ENCODE measurements around the gene ATG9B. TPM values are rescaled to one million over a fixed set of nuclear protein-coding genes. Genes with fewer than 3 reads are reported as not detected.
A peak's percentile ranks its signal among the peaks of the same experiment; 100 is the strongest.

The ATG9B gene
- total RNA-seq, 4 donors from 2014 or later = 0.15 to 0.31 TPM; not detected in 2

- Histone ChIP-seq H3K4me3 (no peak overlapping the region), H3K36me3 (no peaks in the 10 kb centered on the region), H3K4me1 (peaks cover 0 to 40% (median 30%) of the 10 kb centered on the region in 3 donors), H3K9me3 (no peaks in the 10 kb centered on the region), H3K27me3 (peaks cover 100% of the 10 kb centered on the region), H3K27ac (no peak overlapping the region)
- no peak for ATAC-seq
- TF ChIP-seq EP300 (IDR thresholded peaks at IDR 0.05) (no peak), POLR2AphosphoS5 (IDR thresholded peaks at IDR 0.05) (no peak), POLR2A (IDR thresholded peaks at IDR 0.05) (no peak)
- TF ChIP-seq, protein P1, sequence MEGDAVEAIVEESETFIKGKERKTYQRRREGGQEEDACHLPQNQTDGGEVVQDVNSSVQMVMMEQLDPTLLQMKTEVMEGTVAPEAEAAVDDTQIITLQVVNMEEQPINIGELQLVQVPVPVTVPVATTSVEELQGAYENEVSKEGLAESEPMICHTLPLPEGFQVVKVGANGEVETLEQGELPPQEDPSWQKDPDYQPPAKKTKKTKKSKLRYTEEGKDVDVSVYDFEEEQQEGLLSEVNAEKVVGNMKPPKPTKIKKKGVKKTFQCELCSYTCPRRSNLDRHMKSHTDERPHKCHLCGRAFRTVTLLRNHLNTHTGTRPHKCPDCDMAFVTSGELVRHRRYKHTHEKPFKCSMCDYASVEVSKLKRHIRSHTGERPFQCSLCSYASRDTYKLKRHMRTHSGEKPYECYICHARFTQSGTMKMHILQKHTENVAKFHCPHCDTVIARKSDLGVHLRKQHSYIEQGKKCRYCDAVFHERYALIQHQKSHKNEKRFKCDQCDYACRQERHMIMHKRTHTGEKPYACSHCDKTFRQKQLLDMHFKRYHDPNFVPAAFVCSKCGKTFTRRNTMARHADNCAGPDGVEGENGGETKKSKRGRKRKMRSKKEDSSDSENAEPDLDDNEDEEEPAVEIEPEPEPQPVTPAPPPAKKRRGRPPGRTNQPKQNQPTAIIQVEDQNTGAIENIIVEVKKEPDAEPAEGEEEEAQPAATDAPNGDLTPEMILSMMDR (IDR thresholded peaks at IDR 0.05) = no peak
- 85% methylated on average over 4 of the region's 8 CpGs; no CpG with 5 or more reads in 1 of the 2 donors for WGBS, 2 donors (ENCODE audit: low coverage in 1 of 2)
These were observed 7.8 kb downstream of the ATG9B start for GRCh38 chr7:151016505-151016904.

DNA sequence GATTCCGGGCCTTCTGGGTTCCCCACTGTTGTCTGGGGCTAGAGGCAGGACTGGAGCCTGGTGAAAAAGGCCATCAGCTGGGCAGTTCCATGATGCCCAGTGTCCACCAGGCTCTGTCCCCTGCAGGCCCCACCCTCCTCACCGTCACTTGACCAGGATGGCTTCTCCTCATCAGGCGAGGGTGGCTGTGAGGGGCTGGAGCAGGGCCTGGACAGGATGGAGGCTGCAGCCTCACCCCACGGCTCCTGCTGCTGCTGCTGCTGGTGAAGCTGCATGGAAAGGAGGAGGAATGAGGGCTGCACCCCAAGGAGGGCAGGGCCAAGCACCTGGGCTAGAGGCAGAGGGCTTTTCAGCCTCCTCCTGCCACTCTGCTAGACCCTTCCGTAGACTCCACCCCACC is 8.3 kb downstream of the ATG9B start:
- H3K27me3 ChIP-seq = peaks cover 100% of the 10 kb centered on the region
- no peak overlapping the region for H3K4me3 ChIP-seq
- H3K27ac ChIP-seq = no peak overlapping the region
- TF ChIP-seq EP300 (IDR thresholded peaks at IDR 0.05) (no peak), POLR2AphosphoS5 (IDR thresholded peaks at IDR 0.05) (no peak), POLR2A (IDR thresholded peaks at IDR 0.05) (no peak)
- TF ChIP-seq, protein P1 (IDR thresholded peaks at IDR 0.05) = no peak
- peaks cover 0 to 40% (median 30%) of the 10 kb centered on the region in 3 donors for H3K4me1 ChIP-seq
- no peak for ATAC-seq
- no peaks in the 10 kb centered on the region for H3K36me3 ChIP-seq
- whole genome bisulfite sequencing, 2 donors (ENCODE audit: low coverage in 1 of 2) = no CpG with 5 or more reads among the region's 5 CpGs
- H3K9me3 ChIP-seq = no peaks in the 10 kb centered on the region

- peaks cover 0 to 47% (median 30%) of the 10 kb centered on the region in 3 donors for H3K4me1 ChIP-seq
- TF ChIP-seq, protein P1 (IDR thresholded peaks at IDR 0.05) = no peak
- TF ChIP-seq EP300 (IDR thresholded peaks at IDR 0.05) (no peak), POLR2A (IDR thresholded peaks at IDR 0.05) (no peak), POLR2AphosphoS5 (IDR thresholded peaks at IDR 0.05) (no peak)
- 73 to 80% methylated on average over 1 to 4 of the region's 8 CpGs for WGBS, 2 donors (ENCODE audit: low coverage in 1 of 2)
- peaks cover 100% of the 10 kb centered on the region for H3K27me3 ChIP-seq
- no peak overlapping the region for H3K4me3 ChIP-seq
- H3K27ac ChIP-seq = no peak overlapping the region
- H3K9me3 ChIP-seq = no peaks in the 10 kb centered on the region
- no peaks in the 10 kb centered on the region for H3K36me3 ChIP-seq
- no peak for ATAC-seq
These were observed 9.3 kb downstream of the ATG9B start for GRCh38 chr7:151014950-151015349.

- Histone ChIP-seq H3K27ac (no peak overlapping the region), H3K4me1 (peaks cover 0 to 49% (median 26%) of the 10 kb centered on the region in 3 donors), H3K27me3 (peaks cover 100% of the 10 kb centered on the region), H3K9me3 (no peaks in the 10 kb centered on the region), H3K4me3 (peak overlapping the region in 1 of 2 donors; percentile 40), H3K36me3 (no peaks in the 10 kb centered on the region)
- no peak for TF ChIP-seq POLR2AphosphoS5 (IDR thresholded peaks at IDR 0.05)
- TF ChIP-seq, protein P1 (IDR thresholded peaks at IDR 0.05) = peak in 1 of 4 experiments; percentile 17
- no peak for TF ChIP-seq EP300 (IDR thresholded peaks at IDR 0.05)
- no peak for TF ChIP-seq POLR2A (IDR thresholded peaks at IDR 0.05)
- 57 to 61% methylated on average over 6 to 7 of the region's 55 CpGs for WGBS, 2 donors (ENCODE audit: low coverage in 1 of 2)
- ATAC-seq = peak; percentile 20
These were observed 10.4 kb downstream of the ATG9B start for GRCh38 chr7:151013733-151014497.

- WGBS, 2 donors (ENCODE audit: low coverage in 1 of 2) = no CpG with 5 or more reads among the region's 26 CpGs
- no peak for ATAC-seq
- H3K4me3 ChIP-seq = peak overlapping the region in 1 of 2 donors; percentile 40
- H3K36me3 ChIP-seq = no peaks in the 10 kb centered on the region
- no peak for TF ChIP-seq POLR2A (IDR thresholded peaks at IDR 0.05)
- TF ChIP-seq POLR2AphosphoS5 (IDR thresholded peaks at IDR 0.05) = no peak
- TF ChIP-seq, protein P1 (IDR thresholded peaks at IDR 0.05) = no peak
- TF ChIP-seq EP300 (IDR thresholded peaks at IDR 0.05) = no peak
- no peaks in the 10 kb centered on the region for H3K9me3 ChIP-seq
- peaks cover 0 to 49% (median 22%) of the 10 kb centered on the region in 3 donors for H3K4me1 ChIP-seq
- H3K27ac ChIP-seq = no peak overlapping the region
- peaks cover 100% of the 10 kb centered on the region for H3K27me3 ChIP-seq
These were observed 10.9 kb downstream of the ATG9B start for GRCh38 chr7:151013356-151013732.

Data from gastroesophageal sphincter (tissue), 4 donors.